NCI-H2227 (cell line): ENCODE measurements around the gene OR13D1.
"Not testable (repeated sequence)": the region's sequence is repeated elsewhere in the genome, so short reads cannot be mapped to it uniquely, and the experiment has no call there.

Experiments
- DNase-seq: peaks from one replicate; lab custom pipeline; 2025; ENCODE audit not compliant: unreplicated experiment; lab: John Stamatoyannopoulos, UW

Gene OR13D1

DNA sequence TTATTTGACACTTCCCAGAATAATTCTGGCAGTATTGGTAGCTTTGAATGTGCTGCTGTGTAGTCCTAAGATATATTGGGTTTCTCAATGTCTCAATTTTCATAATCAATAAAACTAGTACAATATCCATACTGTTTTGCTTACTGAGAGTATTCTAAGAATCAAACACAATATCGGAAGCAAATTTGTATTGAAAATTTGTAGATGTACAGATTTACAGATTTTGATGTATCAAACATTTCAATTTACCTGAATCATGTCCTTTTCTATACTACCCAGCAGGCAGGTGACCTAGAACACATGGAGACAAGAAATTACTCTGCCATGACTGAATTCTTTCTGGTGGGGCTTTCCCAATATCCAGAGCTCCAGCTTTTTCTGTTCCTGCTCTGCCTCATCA lies at the start of gene OR13D1:
Gene OR13D1 (plus strand): TSS at position 301 of the 400 bp plus-strand sequence. CDS start 0 bp downstream, at position 301.
- DNase-seq: no peak

DNA sequence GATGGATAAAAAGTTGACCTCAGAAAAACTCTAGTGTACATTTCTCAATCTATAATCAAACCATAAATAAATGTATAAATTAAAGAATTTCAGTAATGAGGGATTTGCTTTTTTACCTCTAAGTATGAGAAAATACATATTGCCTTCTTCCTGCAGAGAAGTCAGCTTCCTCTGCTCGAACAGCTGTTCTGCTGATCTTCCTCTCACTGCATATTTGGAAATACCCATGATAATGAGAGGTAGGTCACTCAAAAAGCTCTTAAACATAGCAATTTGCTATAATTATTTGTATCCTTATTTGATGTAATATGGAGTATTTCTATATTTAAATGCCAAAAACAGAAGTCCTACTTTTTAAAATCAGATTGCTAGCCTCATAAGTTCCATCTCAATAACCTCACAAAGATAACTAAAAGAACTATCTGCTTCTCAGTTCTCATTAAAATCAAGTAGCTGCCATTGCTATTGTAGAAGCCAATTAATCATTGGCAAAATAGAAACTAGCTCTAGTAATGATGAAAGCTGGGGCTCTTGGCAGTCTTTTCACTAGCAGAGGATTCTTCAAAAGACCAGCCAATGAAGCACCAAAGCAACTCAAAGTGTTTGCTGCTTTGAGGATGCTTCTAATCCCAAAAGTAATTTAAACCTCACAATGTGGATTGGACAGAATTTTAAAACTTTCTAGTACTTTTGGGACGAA lies 35.7 kb upstream of the OR13D1 start:
- no peak for DNase-seq

DNA sequence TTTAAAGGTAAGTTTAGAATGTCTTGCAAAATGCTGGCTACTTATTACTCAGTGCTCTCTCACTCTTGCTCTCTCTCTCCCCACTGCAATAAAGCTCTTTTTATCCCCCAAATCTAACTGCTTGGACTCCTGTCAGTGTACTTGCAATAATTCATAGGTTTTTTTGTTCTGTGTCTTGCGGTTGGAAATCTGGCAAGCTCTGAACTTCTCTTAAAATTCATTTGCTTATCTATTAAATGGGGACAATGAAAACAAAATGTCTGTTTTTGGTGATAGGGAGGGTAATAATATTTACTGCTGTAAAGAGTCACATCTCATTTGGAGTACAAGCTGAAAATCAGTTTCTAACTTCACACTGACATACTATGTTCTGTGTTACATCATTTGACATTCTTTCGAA lies 18.7 kb upstream of the OR13D1 start:
- no peak for DNase-seq

DNA sequence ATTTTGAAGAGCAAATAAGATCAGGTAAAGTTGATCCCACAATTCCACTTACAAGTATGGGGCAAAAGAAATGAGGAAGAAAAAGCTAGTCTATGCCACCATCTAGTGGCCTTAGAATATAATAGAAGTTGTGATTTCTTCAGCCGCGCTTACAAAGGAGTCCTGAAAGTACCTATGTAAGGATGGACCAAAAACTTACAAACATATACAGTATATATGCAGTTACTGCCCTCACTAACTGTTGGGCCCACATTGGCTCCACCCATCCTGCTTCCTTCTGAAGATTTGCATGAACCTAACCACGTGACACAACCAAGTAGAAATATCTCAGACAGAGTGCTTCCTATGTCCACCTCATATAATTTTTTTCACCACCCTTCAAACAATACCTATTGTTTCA lies 11.7 kb upstream of the OR13D1 start:
- DNase-seq: peak; percentile 21

- no peak for DNase-seq
Measured at GRCh38 chr9:104686081-104686480, 8.2 kb upstream of the OR13D1 start.

DNA sequence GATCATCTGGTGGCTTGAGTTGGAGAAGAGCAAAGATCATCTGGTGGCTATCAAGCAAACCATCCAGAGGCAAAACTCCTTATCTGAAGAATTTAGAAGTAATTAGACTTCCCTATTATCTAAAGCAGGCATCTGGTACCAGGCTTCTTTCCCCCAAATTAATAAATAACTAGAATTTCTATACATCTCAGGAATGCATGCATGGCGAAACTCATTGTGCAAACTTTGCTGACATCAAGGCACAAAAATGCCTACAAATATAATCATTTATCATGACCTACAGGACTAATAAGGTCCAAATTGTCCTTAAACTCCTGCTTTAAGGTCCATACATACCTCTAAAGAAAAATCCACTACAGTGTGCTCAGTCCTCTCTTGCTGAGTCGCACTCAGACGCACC lies 6.0 kb downstream of the OR13D1 start:
- DNase-seq: no peak

DNA sequence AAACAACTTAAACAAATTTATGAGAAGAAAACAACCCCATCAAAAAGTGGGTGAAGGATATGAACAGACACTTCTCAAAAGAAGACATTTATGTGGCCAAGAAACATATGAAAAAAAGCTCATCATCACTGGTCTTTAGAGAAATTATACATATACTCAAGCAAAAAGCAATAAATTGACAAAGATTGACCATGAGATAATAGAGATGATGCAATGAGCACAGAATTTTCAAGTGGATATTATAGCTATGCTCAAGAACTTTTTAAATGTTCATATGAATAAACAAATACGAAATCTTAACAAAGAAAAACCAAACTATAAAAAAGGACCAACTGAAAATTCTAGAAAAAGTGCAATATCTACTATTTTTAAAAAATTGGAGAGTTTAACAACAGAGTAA lies 14.4 kb downstream of the OR13D1 start:
- DNase-seq: not testable (repeated sequence)

DNA sequence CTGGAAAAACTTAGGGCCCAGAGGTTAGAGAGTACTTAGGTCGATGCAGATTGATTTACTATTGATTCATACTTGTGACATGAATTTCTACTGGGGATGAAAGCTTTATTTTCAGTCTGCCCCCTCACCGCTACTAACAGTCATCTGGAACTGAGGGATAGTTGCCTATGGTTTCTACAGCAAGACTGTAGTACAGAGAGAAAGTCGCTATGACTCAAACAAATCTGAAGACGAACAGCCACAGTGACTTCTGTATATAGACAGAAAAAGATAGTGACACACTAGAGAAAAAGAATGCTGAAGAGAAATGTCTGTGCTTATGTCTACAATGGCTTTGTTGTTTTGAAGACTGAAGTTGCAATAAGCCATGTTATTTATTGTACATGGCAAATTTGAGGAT lies 17.3 kb downstream of the OR13D1 start:
- DNase-seq: no peak

- DNase-seq: no peak
Measured at GRCh38 chr9:104725014-104725413, 30.7 kb downstream of the OR13D1 start.

DNA sequence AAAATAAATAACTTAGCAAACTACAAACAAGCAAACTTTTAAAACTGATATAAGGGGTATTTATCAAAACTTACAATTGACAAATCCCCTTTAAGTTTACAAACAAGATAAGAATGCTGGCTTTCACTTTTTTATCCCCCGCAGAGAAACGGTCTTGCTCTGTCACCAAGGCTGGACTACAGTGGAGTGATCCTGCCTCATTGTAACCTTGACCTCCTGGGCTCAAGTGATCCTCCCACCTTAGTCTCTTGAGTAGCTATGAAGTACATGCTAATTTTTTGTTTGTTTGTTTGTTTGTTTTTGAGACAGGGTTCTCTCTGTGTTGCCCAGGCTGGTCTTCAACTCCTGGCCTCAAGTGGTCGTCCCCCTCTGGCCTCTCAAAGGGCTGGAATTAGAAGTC lies 44.1 kb downstream of the OR13D1 start:
- no peak for DNase-seq

DNA sequence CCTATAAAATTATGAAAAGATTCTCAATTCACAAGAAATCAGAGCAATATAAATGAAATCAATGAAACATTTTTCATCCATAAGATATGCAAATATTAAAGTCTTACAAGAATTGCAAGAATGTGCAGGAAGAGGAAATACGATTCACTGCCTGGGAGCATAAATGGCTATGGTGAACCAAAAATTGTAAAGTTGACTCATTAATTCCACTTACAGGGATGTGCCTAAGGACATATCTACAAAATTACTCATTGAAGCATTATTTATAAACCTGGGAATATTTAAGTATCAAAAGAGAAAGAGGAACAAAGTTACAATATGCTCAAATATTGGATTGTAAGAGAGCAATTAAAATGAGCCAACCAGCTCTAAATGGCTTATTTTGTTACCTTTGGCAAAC lies 46.3 kb downstream of the OR13D1 start:
- no peak for DNase-seq

GRCh38 chr9:104743376-104743985 lies 49.2 kb downstream of the OR13D1 start:
- DNase-seq: peak; percentile 45
